Activated effector memory CD4-positive, alpha-beta T cell treated with Interleukin-2 at 50 U/mL for 16 hours (primary cell): Measurements from ENCODE around the gene MYL11.
A peak's percentile ranks its signal among the peaks of the same experiment; 100 is the strongest.

Experiments
- DNase-seq: peaks from one replicate; pipeline ENCODE4 v3.0.0-alpha.2; 2020

MYL11 gene

DNA sequence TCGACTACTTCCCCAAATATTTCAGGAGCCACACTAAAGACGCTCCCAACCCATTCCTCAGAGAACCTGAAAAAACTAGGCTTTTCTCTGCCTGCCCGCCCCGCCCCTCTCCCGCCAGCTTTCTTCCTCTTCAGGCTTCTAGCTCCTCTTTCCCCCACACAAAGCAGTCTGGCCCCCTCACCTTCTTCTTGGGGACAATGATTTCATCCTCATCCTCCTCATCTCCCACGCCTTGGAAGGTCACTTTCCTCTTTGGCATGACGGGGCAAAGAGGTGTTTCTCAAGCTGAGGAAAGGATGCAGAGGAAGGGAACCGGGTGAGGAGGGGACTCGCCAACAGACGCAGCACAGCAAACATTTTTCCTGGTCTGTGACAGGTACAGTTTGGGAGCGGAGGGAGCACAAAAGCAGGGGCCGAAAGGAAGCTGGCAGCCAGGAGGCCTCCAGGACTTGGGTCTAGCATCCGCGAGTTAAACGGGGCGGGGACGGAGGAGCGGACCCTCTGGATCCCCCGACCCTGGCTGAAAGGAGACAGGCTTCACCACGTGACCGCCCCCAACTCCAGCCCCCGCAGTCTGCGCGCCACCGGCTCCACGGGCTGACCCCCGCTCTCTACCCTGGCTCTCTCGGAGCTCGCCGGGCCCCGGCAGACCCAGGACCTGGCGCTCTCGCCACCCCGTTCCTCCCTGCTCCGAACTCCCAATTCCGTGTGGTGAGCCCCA lies 20.0 kb upstream of the MYL11 start:
- no peak for DNase-seq

- peak; percentile 82 for DNase-seq
These were observed 19.3 kb upstream of the MYL11 start, which contains the start of gene CD2BP2 for GRCh38 chr16:30355144-30355953. TSS of gene CD2BP2 (minus strand) at chr16:30355308. CDS start at chr16:30354681, 627 bp downstream.

DNA sequence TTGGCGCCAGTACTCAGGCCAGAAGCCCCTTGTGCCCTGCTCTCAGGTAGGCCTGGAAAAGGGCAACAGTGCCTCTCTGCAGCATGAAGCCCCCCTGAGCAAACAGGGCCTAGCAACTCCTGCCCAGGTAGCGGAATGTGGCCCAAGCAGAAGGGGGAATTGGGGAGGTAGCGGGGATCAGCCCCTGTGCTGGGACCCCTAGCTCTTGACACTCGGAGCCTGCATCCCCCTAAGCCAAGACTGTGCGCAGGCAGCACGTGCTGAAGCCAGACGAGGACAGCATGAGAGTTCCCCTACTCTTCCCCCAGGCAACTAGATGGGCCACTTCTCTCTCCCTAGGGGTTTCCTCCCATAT lies 18.7 kb upstream of the MYL11 start:
- no peak for DNase-seq

DNA sequence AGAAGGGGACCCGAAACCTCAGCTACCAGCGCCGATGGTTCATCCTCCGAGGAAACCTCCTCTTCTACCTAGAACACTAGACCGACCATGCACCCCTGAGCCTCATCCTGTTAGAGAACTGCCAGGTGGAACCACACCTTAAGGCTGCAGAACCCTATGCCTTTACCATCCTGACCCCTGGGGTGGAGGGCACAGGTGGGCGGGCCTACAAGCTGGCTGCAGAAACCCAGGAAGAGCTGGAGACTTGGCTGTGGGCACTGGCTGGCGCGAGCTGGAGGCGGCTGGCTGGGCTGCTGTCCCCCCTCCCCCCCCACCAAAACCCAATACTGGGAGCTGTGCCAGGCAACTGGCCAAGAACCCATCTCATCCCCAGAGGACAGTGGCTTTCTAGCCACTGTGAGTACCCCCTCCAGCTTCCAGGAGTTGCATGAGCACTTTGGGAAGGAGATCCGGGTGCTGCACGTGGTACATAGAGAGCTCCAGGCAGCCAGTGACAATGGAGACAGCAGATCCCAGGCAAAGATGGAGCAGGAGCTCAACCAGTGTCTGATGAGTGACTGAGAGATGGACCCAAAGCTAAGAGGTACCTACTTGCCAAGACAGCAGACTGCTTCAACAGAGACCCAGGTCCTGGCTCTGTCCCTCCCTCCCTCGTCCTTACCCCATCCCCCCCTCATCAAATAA lies 18.1 kb upstream of the MYL11 start:
- DNase-seq: peak; percentile 10

- no peak for DNase-seq
These were observed 17.4 kb upstream of the MYL11 start for GRCh38 chr16:30357085-30357714.

DNA sequence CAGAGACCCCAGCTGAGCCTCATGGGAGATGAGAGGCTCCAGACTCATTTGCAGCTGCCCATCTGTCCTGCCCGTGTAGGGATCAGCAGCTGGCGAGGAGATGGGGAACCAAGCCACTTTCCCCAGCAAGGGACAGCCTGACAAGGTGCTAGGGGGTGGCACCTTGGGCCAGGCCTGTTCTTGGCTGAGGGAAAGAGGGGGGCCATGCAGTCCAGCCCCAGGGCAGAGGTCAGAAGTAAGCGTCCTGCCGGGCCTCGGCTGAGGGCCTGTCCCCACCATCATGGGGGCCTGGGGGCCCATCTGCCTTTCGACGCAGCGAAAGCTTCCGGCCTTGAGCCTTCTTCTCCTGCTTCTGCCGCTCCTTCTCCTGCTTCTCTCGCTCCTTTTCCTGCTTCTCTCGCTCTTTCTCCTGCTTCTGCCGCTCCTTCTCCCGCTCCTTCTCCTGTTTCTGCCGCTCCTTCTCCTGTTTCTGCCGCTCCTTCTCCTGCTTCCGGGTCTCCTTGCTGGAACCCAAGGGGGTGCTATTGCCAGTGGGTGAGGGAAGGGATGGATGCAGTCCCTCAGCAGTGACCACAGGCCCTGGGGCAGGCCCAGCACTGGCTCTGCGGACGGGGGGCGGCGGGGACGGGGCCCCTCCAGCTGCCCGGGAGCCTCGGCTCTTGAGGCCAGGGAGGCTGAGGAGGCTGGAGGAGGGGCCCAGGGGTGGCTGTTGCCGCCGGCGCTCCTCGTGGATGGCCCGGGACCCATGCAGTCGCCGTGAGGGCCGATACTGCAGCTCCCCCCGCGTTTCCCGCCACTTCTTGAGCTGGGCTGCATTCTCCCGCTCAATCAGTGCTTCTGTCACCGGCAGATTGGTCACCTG lies 16.7 kb upstream of the MYL11 start:
- DNase-seq: no peak

- DNase-seq: no peak
These were observed 16.0 kb upstream of the MYL11 start for GRCh38 chr16:30358577-30358936.

GRCh38 chr16:30358990-30359870 lies 15.4 kb upstream of the MYL11 start:
- DNase-seq: no peak

GRCh38 chr16:30359871-30360170 lies 14.8 kb upstream of the MYL11 start:
- DNase-seq: no peak

- no peak for DNase-seq
These were observed 13.4 kb upstream of the MYL11 start for GRCh38 chr16:30361180-30361579.

GRCh38 chr16:30365200-30365599 lies 9.4 kb upstream of the MYL11 start:
- no peak for DNase-seq

DNA sequence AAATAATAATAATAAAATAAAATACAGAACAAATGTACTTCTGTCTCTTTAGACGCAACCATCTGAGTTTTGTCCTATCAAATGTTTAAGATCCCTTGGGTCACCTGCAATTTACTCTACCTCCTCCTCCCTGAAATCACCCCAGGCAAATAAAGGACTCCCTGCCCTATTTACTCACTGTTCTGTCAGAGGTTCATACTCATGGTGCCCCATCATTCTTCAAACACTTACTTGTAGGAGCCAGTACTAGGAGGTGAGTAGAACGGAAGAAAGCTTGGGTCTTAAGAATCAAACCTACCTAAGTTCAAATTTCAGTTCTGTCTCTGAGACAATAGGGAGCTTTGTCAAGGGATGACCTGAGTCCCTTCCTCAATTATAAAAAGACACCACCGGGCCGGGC lies 8.1 kb upstream of the MYL11 start:
- no peak for DNase-seq

GRCh38 chr16:30367349-30368009 lies 7.1 kb upstream of the MYL11 start:
- DNase-seq: no peak

DNA sequence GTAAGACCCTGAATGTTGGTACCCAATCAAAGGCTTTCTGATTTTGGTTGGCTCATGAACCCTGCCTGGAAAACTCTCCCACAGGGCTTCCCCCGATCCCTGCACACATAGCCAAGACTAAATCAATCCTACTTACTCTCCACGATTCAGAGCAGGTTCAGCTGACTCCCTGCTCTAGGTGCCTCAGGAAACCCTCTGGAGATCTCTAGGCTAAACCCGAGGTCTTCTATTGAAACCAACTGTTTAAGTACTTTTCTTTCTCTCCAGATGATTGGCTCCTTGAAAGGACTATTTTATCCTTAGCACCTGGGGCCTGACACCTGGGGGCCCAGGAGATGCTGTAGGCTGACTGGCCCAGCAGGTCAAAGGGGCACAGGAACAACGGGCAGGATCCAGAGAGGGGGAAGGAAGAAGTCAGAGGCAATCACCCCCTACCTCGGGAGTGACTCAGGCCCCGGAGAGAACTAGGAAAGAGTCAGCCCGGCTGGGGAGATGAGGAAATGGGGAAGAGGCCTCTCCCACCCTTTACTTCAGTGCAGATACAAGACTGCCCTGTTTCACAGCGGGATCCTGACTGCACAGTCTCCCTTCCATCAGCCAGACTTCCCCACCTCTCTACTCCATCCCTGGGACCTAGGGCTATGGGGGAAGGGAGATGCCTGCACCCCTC lies 6.3 kb upstream of the MYL11 start:
- no peak for DNase-seq

- DNase-seq: no peak
These were observed 5.9 kb upstream of the MYL11 start for GRCh38 chr16:30368792-30369090.

DNA sequence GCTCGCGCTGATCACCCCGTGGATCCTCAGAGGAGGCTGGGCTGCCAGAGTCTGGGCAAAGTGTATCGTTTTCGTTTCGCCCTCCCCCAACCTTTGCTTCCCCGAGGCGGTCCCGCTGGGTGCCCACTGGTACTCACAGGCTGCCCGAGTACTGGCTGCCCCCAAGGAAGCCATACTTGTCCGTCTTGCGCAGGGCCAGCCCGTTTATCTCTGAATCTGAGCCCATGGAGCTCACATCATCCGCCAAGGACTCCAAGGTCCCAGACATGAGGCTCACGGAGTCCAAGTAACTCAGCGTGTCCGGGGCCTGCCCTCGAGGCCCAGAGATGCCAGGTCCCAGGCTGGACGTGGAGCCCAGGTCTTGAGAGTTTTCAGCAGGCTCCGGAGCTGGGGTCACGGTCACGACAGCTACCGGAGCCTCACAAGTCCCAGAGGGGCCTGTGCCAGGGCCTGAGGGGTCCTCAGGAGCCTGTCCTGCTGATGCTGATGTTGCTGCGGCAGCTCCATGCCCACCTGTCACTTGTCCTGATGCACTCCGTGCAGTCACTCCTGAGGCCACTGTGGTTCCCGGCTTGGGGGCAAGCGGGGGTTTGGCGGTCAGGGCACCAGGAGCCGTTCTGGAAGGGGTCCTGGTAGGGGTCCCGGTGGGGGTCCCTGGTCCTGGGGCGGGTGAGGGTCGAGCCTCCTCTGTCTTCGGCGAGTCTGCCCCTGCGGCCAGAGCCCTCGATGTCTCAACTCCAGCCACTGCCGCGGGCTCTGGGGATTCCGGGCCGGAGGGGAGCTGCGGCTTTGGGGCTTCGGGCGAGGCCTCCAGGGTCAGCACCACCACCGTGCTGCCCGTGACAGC lies 5.3 kb upstream of the MYL11 start:
- DNase-seq: no peak

- no peak for DNase-seq
These were observed 4.6 kb upstream of the MYL11 start for GRCh38 chr16:30369938-30370455.

DNA sequence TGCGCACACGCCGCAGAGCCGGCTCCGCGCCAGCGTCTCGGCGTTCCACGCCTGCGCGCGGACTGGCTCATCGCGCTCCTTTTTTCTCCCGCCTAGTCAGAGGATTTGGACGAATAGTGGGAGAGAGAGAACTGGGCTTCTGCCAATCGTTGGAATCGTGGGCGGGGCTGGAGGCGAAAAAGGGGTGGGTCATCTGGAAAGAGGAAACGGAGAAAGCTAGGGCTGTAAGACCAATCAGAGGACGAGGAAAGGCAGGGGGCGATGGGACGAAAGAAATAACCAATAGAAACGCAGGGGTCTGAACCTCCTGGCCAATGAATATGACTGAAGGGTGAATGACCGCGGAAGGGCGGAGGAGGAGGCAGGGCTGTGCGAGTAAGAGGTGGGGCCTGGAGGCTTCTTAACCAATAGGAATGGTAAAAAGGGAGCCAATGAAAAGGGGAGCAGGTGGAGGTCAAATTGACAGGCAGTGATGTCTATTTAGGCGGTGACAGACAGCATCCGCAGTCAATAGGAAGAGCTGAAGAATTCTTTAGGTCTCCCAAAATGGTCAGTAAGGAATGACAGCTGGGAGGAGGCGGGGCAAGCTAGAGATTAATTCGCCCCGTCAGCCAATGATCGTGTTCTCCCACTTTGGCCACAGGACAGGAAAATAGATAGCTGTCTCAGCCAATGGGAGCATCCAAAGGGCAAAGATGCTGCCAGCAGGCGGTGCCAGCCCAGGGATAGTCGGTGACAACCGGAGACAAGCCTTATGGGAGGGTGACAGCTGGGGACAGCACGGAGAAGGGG lies 4.0 kb upstream of the MYL11 start, which contains the start of gene TBC1D10B:
Gene TBC1D10B (minus strand): TSS at position 39 of the 792 bp plus-strand sequence. CDS start 311 bp downstream, outside the sequence.
- peak; percentile 99 for DNase-seq
